Nephron progenitor cell (in vitro differentiated cells): ENCODE results near the gene TBC1D1.

Experiments used
- DNase-seq: peaks from one replicate; pipeline ENCODE4 v3.0.0; 2021
- H3K27ac Mint-ChIP-seq: 2 replicates; pipeline ENCODE4 v1.8.0; 2021; ENCODE audit warnings: mild to moderate bottlenecking, moderate library complexity, mixed read lengths
- H3K27me3 Mint-ChIP-seq: 2 replicates; pipeline ENCODE4 v1.8.0; 2021; ENCODE audit warnings: mild to moderate bottlenecking, low read depth, mixed read lengths; ENCODE audit not compliant: poor library complexity
- H3K36me3 Mint-ChIP-seq: 2 replicates; pipeline ENCODE4 v1.8.0; 2021; ENCODE audit warnings: low read depth, mixed read lengths
- H3K4me1 Mint-ChIP-seq: 2 replicates; pipeline ENCODE4 v1.8.0; 2021; ENCODE audit warnings: mixed read lengths
- H3K4me3 Mint-ChIP-seq: 2 replicates; pipeline ENCODE4 v1.8.0; 2021; ENCODE audit warnings: mild to moderate bottlenecking, moderate library complexity, mixed read lengths
- H3K9me3 Mint-ChIP-seq: 2 replicates; pipeline ENCODE4 v1.8.0; 2021; ENCODE audit warnings: mild to moderate bottlenecking, moderate library complexity, mixed read lengths
- TF ChIP-seq, protein P1 (sequence below): fragments of 200-600 bp; sonication (generic); IDR thresholded peaks from 2 replicates; pipeline ENCODE4 v1.5.0; 2021; ENCODE audit warnings: antibody characterized with exemption

TBC1D1 gene

GRCh38 chr4:37858872-37859271 is 32.0 kb upstream of the TBC1D1 start:
- no peak for DNase-seq
- no peaks in the 10 kb centered on the region for H3K27me3 Mint-ChIP-seq
- TF ChIP-seq, protein P1, sequence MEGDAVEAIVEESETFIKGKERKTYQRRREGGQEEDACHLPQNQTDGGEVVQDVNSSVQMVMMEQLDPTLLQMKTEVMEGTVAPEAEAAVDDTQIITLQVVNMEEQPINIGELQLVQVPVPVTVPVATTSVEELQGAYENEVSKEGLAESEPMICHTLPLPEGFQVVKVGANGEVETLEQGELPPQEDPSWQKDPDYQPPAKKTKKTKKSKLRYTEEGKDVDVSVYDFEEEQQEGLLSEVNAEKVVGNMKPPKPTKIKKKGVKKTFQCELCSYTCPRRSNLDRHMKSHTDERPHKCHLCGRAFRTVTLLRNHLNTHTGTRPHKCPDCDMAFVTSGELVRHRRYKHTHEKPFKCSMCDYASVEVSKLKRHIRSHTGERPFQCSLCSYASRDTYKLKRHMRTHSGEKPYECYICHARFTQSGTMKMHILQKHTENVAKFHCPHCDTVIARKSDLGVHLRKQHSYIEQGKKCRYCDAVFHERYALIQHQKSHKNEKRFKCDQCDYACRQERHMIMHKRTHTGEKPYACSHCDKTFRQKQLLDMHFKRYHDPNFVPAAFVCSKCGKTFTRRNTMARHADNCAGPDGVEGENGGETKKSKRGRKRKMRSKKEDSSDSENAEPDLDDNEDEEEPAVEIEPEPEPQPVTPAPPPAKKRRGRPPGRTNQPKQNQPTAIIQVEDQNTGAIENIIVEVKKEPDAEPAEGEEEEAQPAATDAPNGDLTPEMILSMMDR, result no peak
- H3K36me3 Mint-ChIP-seq, result peaks cover 26% of the 10 kb centered on the region
- H3K9me3 Mint-ChIP-seq, result no peaks in the 10 kb centered on the region
- no peaks in the 10 kb centered on the region for H3K4me1 Mint-ChIP-seq
- no peak overlapping the region for H3K4me3 Mint-ChIP-seq
- no peak overlapping the region for H3K27ac Mint-ChIP-seq

GRCh38 chr4:37860266-37860665 is 30.6 kb upstream of the TBC1D1 start:
- H3K27me3 Mint-ChIP-seq, result no peaks in the 10 kb centered on the region
- no peak for DNase-seq
- no peaks in the 10 kb centered on the region for H3K9me3 Mint-ChIP-seq
- H3K4me3 Mint-ChIP-seq, result no peak overlapping the region
- TF ChIP-seq, protein P1, result no peak
- H3K27ac Mint-ChIP-seq, result no peak overlapping the region
- no peaks in the 10 kb centered on the region for H3K4me1 Mint-ChIP-seq
- peaks cover 18% of the 10 kb centered on the region for H3K36me3 Mint-ChIP-seq

DNA sequence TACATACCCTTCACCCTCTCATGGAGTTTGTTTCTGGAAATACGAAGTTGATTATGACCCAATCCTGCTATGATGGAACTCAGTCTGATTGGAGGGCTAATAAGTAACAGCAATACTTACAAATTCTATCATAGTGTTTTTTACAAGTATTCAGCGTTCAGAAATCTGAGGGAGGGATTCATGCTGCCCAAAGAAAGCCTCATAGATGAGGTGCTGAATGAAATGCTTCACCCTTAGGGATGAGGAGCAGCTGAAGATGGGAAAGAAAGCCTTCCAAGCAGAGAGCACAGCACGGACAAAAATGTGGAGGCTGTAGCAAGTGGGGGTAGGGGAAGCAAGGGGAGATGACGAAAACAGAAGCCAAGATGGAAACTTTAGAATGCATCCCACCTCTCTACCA is 27.9 kb upstream of the TBC1D1 start:
- TF ChIP-seq, protein P1, result no peak
- Mint-ChIP-seq H3K27ac (no peak overlapping the region), H3K27me3 (no peaks in the 10 kb centered on the region), H3K9me3 (peaks cover 4% of the 10 kb centered on the region), H3K4me3 (no peak overlapping the region), H3K4me1 (peaks cover under 1% of the 10 kb centered on the region), H3K36me3 (peaks cover 33% of the 10 kb centered on the region)
- no peak for DNase-seq

DNA sequence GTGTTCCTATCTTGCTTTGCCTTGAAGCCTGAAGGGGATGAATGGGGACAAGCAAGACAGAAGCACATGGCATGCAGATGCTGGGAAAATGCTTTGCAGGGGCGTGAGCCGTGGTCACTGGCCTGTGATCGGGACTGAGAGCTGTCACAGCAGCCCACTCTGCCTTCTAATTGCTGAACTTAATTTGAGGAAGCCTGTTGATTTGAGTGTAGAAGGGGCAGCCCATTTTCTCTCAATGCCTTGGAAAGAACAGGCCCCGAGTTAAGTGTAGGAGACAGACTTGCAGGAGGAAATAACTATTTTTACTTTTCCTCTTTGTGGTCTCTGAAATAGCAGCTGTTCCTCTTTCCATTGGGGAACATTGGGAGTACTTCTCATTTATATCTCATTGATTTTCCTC is 26.1 kb upstream of the TBC1D1 start:
- Mint-ChIP-seq H3K4me3 (no peak overlapping the region), H3K27ac (peak overlapping the region; percentile 63), H3K9me3 (peaks cover 4% of the 10 kb centered on the region), H3K36me3 (peaks cover 34% of the 10 kb centered on the region), H3K4me1 (peaks cover 7% of the 10 kb centered on the region), H3K27me3 (no peaks in the 10 kb centered on the region)
- DNase-seq, result no peak
- TF ChIP-seq, protein P1, result no peak

GRCh38 chr4:37865450-37865849 is 25.4 kb upstream of the TBC1D1 start:
- peaks cover 4% of the 10 kb centered on the region for H3K9me3 Mint-ChIP-seq
- no peak overlapping the region for H3K27ac Mint-ChIP-seq
- H3K36me3 Mint-ChIP-seq, result peaks cover 34% of the 10 kb centered on the region
- DNase-seq, result no peak
- H3K27me3 Mint-ChIP-seq, result no peaks in the 10 kb centered on the region
- H3K4me1 Mint-ChIP-seq, result peaks cover 7% of the 10 kb centered on the region
- no peak overlapping the region for H3K4me3 Mint-ChIP-seq
- TF ChIP-seq, protein P1, result no peak

DNA sequence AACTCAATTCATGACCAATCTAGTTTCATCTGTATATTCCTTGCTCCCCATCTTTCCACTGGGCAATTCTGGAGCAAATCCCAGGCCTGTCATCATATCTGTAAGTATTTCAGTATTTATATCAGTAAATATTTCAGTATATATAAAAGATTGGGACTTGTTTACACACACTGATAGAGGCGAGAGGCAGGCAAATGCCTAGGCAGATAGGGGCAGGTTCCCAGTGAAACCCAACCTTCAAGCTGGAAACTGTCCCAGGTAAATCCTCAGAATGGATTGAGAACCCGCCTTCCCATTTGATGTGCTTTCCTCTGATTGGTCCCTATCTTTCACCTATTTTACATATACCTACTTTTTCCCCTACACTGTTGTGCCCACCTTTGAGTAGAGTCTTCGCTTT is 23.8 kb upstream of the TBC1D1 start:
- TF ChIP-seq, protein P1, result no peak
- H3K27me3 Mint-ChIP-seq, result no peaks in the 10 kb centered on the region
- H3K4me1 Mint-ChIP-seq, result peaks cover 7% of the 10 kb centered on the region
- H3K9me3 Mint-ChIP-seq, result peaks cover 4% of the 10 kb centered on the region
- H3K4me3 Mint-ChIP-seq, result no peak overlapping the region
- DNase-seq, result no peak
- peaks cover 34% of the 10 kb centered on the region for H3K36me3 Mint-ChIP-seq
- no peak overlapping the region for H3K27ac Mint-ChIP-seq
